M059J (cell line): ENCODE data around the gene FAM200A. TPM values are rescaled to one million over a fixed set of nuclear protein-coding genes. Genes with fewer than 3 reads are reported as not detected.
"Not testable (repeated sequence)": the region's sequence is repeated elsewhere in the genome, so short reads cannot be mapped to it uniquely, and the experiment has no call there.

Experiments used
- DNase-seq: peaks from one replicate; pipeline ENCODE4 v3.0.0-alpha.2; 2012; ENCODE audit warnings: low read depth
- total RNA-seq: library from RNA; depleted of rRNA; stranded (reverse); fragments of >200 nt; shearing (Covaris generic); gene quantifications from 2 replicates; pipeline ENCODE4 v1.2.3, GENCODE V29; 2014; rRNA removed

The FAM200A gene
- total RNA-seq, 1 experiment from 2014 or later = 13.3 TPM

DNA sequence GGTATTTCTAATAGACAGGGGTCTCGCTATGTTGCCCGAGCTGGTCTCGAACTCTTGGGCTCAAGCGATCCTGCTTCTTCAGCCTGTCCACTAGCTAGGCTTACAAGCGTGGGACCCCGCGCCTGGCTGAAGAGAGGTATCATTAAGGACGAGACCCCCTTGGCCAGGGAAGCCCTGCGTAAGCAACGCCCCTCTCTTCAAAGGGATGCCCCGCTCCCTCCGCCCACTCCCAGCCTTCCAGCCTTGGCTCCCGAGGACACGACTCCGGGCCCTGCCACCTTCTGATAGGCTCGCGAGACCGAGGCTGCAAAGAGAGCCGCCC, 47.7 kb downstream of the FAM200A start:
- no peak for DNase-seq

DNA sequence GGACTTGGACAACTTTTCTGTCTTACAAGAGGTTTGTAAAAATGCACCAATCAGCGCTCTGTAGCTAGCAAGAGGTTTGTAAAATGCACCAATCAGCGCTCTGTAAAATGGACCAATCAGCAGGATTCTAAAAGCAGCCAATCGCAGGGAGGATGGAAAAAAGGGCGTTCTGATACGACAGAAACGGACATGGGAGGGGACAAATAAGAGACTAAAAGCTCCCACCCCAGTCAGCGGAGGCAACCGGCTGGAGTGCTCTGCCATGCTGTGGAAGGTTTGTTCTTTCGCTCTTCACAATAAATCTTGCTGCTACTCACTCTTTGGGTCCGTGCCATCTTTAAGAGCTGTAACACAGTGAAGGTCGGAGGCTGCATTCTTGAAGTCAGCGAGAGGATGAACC, 50.7 kb downstream of the FAM200A start:
- DNase-seq = not testable (repeated sequence)

DNA sequence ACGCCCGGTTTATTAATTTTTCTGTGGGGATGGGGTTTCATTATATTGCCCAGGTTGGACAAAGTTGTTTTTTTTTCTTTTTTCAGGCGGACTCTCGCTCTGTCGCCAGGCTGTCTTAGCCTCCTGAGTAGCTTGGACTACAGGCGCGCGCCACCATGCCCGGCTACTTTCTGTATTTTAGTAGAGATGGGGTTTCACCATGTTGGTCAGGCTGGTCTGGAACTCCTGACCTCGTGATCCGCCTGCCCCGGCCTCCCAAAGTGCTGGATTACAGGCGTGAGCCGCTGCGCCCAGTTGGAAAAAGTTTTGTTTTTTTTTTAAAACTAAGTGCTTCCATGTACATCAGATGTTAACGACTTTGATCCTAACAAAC, 51.3 kb downstream of the FAM200A start:
- DNase-seq = no peak

DNA sequence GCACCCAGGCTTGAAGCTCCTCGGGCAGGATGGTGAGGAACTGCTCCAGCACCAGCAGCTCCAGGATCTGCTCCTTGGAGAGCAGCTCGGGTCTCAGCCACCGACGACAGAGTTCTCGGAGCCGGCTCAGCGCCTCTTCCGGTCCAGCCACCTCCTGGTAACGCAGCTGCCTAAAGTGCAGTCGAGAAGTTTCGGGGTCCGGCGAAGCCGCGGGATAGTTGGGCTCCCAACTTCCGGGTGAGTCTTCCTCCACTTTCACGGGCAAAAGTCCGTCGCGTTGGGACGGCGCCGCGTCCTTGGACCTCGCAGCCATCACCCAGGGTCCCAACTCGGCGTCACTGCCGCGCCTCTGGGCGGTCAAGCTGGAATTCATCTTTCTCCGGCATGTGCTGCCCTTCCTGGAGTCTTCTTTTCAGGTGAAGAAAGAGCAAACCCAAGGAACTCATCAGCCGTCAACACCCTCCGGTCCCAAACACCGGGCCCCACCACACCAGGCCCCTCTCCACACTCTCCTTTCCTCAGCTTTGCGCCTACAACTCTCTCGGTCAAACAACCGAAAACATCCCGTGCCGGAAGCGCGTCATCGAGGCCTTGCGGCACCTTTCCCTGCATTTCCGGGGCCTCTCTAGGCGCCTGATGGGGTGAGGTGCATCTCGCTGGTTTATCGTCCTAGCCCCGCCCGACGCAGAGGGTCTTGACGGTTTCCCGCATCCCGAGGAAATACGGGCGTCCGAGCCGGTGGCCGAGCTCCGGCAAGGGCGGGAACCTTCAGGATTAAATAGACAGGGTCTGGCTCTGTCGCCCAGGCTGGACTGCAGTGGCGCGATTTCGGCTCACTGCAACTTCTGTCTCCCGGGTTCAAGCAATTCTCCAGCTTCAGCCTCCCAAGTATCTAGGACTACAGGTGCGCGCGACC, 51.9 kb downstream of the FAM200A start, which contains the start of gene ZNF394:
ZNF394 (minus strand) TSS at position 561 of the 916 bp plus-strand sequence; CDS start at position 373, 188 bp downstream.
- peak; percentile 93 for DNase-seq

- peak; percentile 36 for DNase-seq
Measured at GRCh38 chr7:99499371-99499720, 52.6 kb downstream of the FAM200A start.

DNA sequence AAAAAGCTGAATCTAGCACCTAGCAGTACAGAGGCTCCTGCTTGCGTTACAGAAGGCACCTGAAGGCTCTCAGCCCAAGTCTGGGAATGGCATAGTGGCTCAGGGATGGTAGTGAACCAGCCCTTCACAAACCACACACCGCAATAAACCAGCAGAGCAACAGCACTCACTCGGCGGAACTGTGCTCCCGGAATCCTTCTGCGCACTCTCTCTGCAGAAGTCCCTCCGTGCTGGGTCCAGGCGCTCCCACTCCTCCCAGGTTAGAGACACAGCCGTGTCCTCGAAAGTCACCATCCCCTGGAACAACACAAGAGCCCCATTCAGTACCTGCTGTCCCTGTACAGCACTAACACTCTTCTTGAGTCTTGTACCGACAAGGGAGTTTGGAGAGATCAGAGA, 53.4 kb downstream of the FAM200A start:
- DNase-seq = no peak

DNA sequence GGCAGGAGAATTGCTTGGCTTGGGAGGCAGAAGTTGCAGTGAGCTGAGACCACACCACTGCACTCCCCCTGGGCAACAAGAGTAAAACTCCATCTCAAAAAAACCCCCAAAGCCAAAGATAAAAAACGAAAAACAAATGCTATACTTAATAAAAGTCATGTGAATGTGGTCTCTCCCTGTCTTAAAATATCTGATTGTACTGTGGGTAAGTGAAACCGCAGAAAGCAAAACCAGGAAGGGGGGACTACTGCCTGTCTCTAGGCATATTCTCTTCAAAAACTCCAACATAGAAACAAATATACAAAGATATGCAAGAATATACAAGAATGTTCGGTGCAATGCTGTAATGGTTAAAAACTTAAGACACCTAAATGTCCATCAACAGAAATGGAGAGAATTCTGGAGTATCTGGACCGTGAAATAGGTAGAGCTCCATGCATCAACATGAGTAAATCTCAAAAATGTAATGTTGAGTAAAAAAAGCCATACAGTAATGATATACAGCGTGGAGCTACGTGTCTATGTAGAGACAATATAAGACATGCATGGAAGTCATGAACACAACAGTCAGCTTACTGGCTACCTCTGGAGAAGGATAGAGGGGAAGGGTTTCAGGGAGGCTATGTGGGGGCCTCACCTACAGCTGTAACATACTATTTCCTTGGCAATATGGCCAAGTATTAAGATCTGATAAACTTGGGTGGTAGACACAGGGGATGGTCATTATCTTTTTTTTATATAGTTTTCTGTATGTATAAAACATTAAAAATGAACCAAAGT, 54.0 kb downstream of the FAM200A start:
- no peak for DNase-seq

Other genes with a start within 250 kb of the FAM200A start
- 252 and 349 TPM in 2 replicates for gene ARPC1A, start 226.2 kb downstream of the FAM200A start, total RNA-seq
- 566 and 713 TPM in 2 replicates for gene ARPC1B, start 177.4 kb downstream of the FAM200A start, total RNA-seq
- 144 and 165 TPM in 2 replicates for gene PDAP1, start 143.5 kb downstream of the FAM200A start, total RNA-seq
- 144 and 169 TPM in 2 replicates for gene BUD31, start 143.1 kb downstream of the FAM200A start, total RNA-seq
- gene PTCD1, start 113.3 kb downstream of the FAM200A start, total RNA-seq = 5.0 and 5.1 TPM in 2 replicates
- gene CPSF4, start 113.2 kb downstream of the FAM200A start, total RNA-seq = 23.2 and 34.9 TPM in 2 replicates
- gene ATP5MF, start 85.9 kb downstream of the FAM200A start, total RNA-seq = 2,015 and 4,702 TPM in 2 replicates
- 5.6 and 7.6 TPM in 2 replicates for gene ZNF789, start 79.2 kb downstream of the FAM200A start, total RNA-seq
- gene ZNF394, start 51.8 kb downstream of the FAM200A start, total RNA-seq = 24.0 and 32.0 TPM in 2 replicates
- gene ZKSCAN5, start 47.5 kb downstream of the FAM200A start, total RNA-seq = 12.8 and 19.9 TPM in 2 replicates
- 54.1 and 55.2 TPM in 2 replicates for gene ZNF655, start 6.5 kb upstream of the FAM200A start, total RNA-seq
- gene TMEM225B, start 46.2 kb upstream of the FAM200A start, total RNA-seq = 0.20 and 0.62 TPM in 2 replicates
- gene ZSCAN25, start 64.8 kb upstream of the FAM200A start, total RNA-seq = 5.7 and 12.3 TPM in 2 replicates
- 0.05 and 0.15 TPM in 2 replicates for gene CYP3A5, start 127.9 kb upstream of the FAM200A start, total RNA-seq
- not detected in 2 replicates for gene CYP3A7, start 183.1 kb upstream of the FAM200A start, total RNA-seq
- 0.05 TPM in 1 of 2 replicates, not detected in the other for gene CYP3A4, start 232.1 kb upstream of the FAM200A start, total RNA-seq